ENCODE data around the gene ACOX3.
"Not testable (repeated sequence)": the region's sequence is repeated elsewhere in the genome, so short reads cannot be mapped to it uniquely, and the experiment has no call there.

The ACOX3 gene

GRCh38 chr4:8411351-8412180 is 29.0 kb downstream of the ACOX3 start:
- H3K27me3 ChIP-seq (replicated peaks; ENCODE audit: control insufficient read depth, insufficient read depth, low read length): no peaks in the 10 kb centered on the region
- H3K9ac ChIP-seq (ENCODE audit: low read length): no peak overlapping the region
- no peaks in the 10 kb centered on the region for H3K9me3 ChIP-seq (ENCODE audit: control insufficient read depth, low read length)
- peaks cover 13% of the 10 kb centered on the region for H3K4me1 ChIP-seq (ENCODE audit: control insufficient read depth, insufficient read depth, low read length)
- no peak overlapping the region for H3K4me3 ChIP-seq (ENCODE audit: low read length)
- no peak for DNase-seq (ENCODE audit: low read depth)
- peaks cover 45% of the 10 kb centered on the region for H3K36me3 ChIP-seq (ENCODE audit: control insufficient read depth, insufficient read depth, low read length, severe bottlenecking)

- DNase-seq (ENCODE audit: low read depth): peak; percentile 62
These were observed 29.8 kb downstream of the ACOX3 start for GRCh38 chr4:8410641-8411271.

GRCh38 chr4:8410066-8410625 is 30.4 kb downstream of the ACOX3 start:
- H3K36me3 ChIP-seq (ENCODE audit: control insufficient read depth, insufficient read depth, low read length, severe bottlenecking): peaks cover 47% of the 10 kb centered on the region
- no peaks in the 10 kb centered on the region for H3K27me3 ChIP-seq (replicated peaks; ENCODE audit: control insufficient read depth, insufficient read depth, low read length)
- H3K4me3 ChIP-seq (ENCODE audit: low read length): no peak overlapping the region
- H3K9ac ChIP-seq (ENCODE audit: low read length): no peak overlapping the region
- H3K4me1 ChIP-seq (ENCODE audit: control insufficient read depth, insufficient read depth, low read length): peaks cover 13% of the 10 kb centered on the region
- no peaks in the 10 kb centered on the region for H3K9me3 ChIP-seq (ENCODE audit: control insufficient read depth, low read length)
- DNase-seq (ENCODE audit: low read depth): no peak

More at GRCh38 chr4:8410641-8411271, 29.8 kb downstream of the ACOX3 start:
- H3K36me3 ChIP-seq (ENCODE audit: control insufficient read depth, insufficient read depth, low read length, severe bottlenecking): peaks cover 47% of the 10 kb centered on the region
- peaks cover 13% of the 10 kb centered on the region for H3K4me1 ChIP-seq (ENCODE audit: control insufficient read depth, insufficient read depth, low read length)
- H3K4me3 ChIP-seq (ENCODE audit: low read length): no peak overlapping the region
- no peaks in the 10 kb centered on the region for H3K27me3 ChIP-seq (replicated peaks; ENCODE audit: control insufficient read depth, insufficient read depth, low read length)
- H3K9me3 ChIP-seq (ENCODE audit: control insufficient read depth, low read length): no peaks in the 10 kb centered on the region
- no peak overlapping the region for H3K9ac ChIP-seq (ENCODE audit: low read length)

GRCh38 chr4:8409264-8410065 is 31.1 kb downstream of the ACOX3 start:
- Histone ChIP-seq H3K4me3 (ENCODE audit: low read length) (no peak overlapping the region), H3K36me3 (ENCODE audit: control insufficient read depth, insufficient read depth, low read length, severe bottlenecking) (peaks cover 47% of the 10 kb centered on the region), H3K9ac (ENCODE audit: low read length) (no peak overlapping the region), H3K27me3 (replicated peaks; ENCODE audit: control insufficient read depth, insufficient read depth, low read length) (no peaks in the 10 kb centered on the region), H3K4me1 (ENCODE audit: control insufficient read depth, insufficient read depth, low read length) (peaks cover 13% of the 10 kb centered on the region), H3K9me3 (ENCODE audit: control insufficient read depth, low read length) (no peaks in the 10 kb centered on the region)
- DNase-seq (ENCODE audit: low read depth): peak; percentile 27

GRCh38 chr4:8407756-8408155 is 32.8 kb downstream of the ACOX3 start:
- no peak for DNase-seq (ENCODE audit: low read depth)
- Histone ChIP-seq H3K36me3 (ENCODE audit: control insufficient read depth, insufficient read depth, low read length, severe bottlenecking) (peaks cover 37% of the 10 kb centered on the region), H3K9me3 (ENCODE audit: control insufficient read depth, low read length) (no peaks in the 10 kb centered on the region), H3K4me1 (ENCODE audit: control insufficient read depth, insufficient read depth, low read length) (peaks cover 16% of the 10 kb centered on the region), H3K9ac (ENCODE audit: low read length) (no peak overlapping the region), H3K4me3 (ENCODE audit: low read length) (no peak overlapping the region), H3K27me3 (replicated peaks; ENCODE audit: control insufficient read depth, insufficient read depth, low read length) (no peaks in the 10 kb centered on the region)

GRCh38 chr4:8407316-8407715 is 33.2 kb downstream of the ACOX3 start:
- DNase-seq (ENCODE audit: low read depth): no peak
- Histone ChIP-seq H3K4me3 (ENCODE audit: low read length) (no peak overlapping the region), H3K27me3 (replicated peaks; ENCODE audit: control insufficient read depth, insufficient read depth, low read length) (no peaks in the 10 kb centered on the region), H3K4me1 (ENCODE audit: control insufficient read depth, insufficient read depth, low read length) (peaks cover 17% of the 10 kb centered on the region), H3K9ac (ENCODE audit: low read length) (no peak overlapping the region), H3K36me3 (ENCODE audit: control insufficient read depth, insufficient read depth, low read length, severe bottlenecking) (peaks cover 37% of the 10 kb centered on the region), H3K9me3 (ENCODE audit: control insufficient read depth, low read length) (no peaks in the 10 kb centered on the region)

- H3K9me3 ChIP-seq (ENCODE audit: control insufficient read depth, low read length); H3K9ac ChIP-seq (ENCODE audit: low read length); H3K4me3 ChIP-seq (ENCODE audit: low read length); H3K27me3 ChIP-seq (replicated peaks; ENCODE audit: control insufficient read depth, insufficient read depth, low read length); DNase-seq (ENCODE audit: low read depth): not testable (repeated sequence)
- H3K4me1 ChIP-seq (ENCODE audit: control insufficient read depth, insufficient read depth, low read length): peaks cover 17% of the 10 kb centered on the region
- peaks cover 35% of the 10 kb centered on the region for H3K36me3 ChIP-seq (ENCODE audit: control insufficient read depth, insufficient read depth, low read length, severe bottlenecking)
These were observed 33.6 kb downstream of the ACOX3 start for GRCh38 chr4:8406887-8407286.

- Histone ChIP-seq H3K9me3 (ENCODE audit: control insufficient read depth, low read length) (no peaks in the 10 kb centered on the region), H3K4me1 (ENCODE audit: control insufficient read depth, insufficient read depth, low read length) (peaks cover 24% of the 10 kb centered on the region), H3K36me3 (ENCODE audit: control insufficient read depth, insufficient read depth, low read length, severe bottlenecking) (peaks cover 28% of the 10 kb centered on the region), H3K27me3 (replicated peaks; ENCODE audit: control insufficient read depth, insufficient read depth, low read length) (no peaks in the 10 kb centered on the region), H3K4me3 (ENCODE audit: low read length) (no peak overlapping the region), H3K9ac (ENCODE audit: low read length) (no peak overlapping the region)
- DNase-seq (ENCODE audit: low read depth): no peak
These were observed 35.0 kb downstream of the ACOX3 start for GRCh38 chr4:8405516-8405875.

- no peaks in the 10 kb centered on the region for H3K9me3 ChIP-seq (ENCODE audit: control insufficient read depth, low read length)
- peaks cover 28% of the 10 kb centered on the region for H3K36me3 ChIP-seq (ENCODE audit: control insufficient read depth, insufficient read depth, low read length, severe bottlenecking)
- H3K4me1 ChIP-seq (ENCODE audit: control insufficient read depth, insufficient read depth, low read length): peaks cover 24% of the 10 kb centered on the region
- H3K9ac ChIP-seq (ENCODE audit: low read length): no peak overlapping the region
- no peak overlapping the region for H3K4me3 ChIP-seq (ENCODE audit: low read length)
- DNase-seq (ENCODE audit: low read depth): no peak
- no peaks in the 10 kb centered on the region for H3K27me3 ChIP-seq (replicated peaks; ENCODE audit: control insufficient read depth, insufficient read depth, low read length)
These were observed 35.6 kb downstream of the ACOX3 start for GRCh38 chr4:8404791-8405515.

GRCh38 chr4:8403976-8404375 is 36.5 kb downstream of the ACOX3 start:
- Histone ChIP-seq H3K27me3 (replicated peaks; ENCODE audit: control insufficient read depth, insufficient read depth, low read length) (no peaks in the 10 kb centered on the region), H3K9ac (ENCODE audit: low read length) (no peak overlapping the region), H3K4me3 (ENCODE audit: low read length) (no peak overlapping the region), H3K9me3 (ENCODE audit: control insufficient read depth, low read length) (no peaks in the 10 kb centered on the region), H3K4me1 (ENCODE audit: control insufficient read depth, insufficient read depth, low read length) (peaks cover 15% of the 10 kb centered on the region), H3K36me3 (ENCODE audit: control insufficient read depth, insufficient read depth, low read length, severe bottlenecking) (peaks cover 29% of the 10 kb centered on the region)
- DNase-seq (ENCODE audit: low read depth): no peak

Measured in adipocyte (in vitro differentiated cells).